ENCODE measurements around the gene ZNF846. TPM values are rescaled to one million over a fixed set of nuclear protein-coding genes. Genes with fewer than 3 reads are reported as not detected.
A peak's percentile ranks its signal among the peaks of the same experiment; 100 is the strongest.

Gene ZNF846
- total and polyA plus RNA-seq, 12 donors, result 5.2 to 24.8 (median 9.0) TPM

- TF ChIP-seq POLR2A (IDR thresholded peaks at IDR 0.05) (no peak), CTCF (IDR thresholded peaks at IDR 0.05) (no peak)
- intact Hi-C loops (cut with DNase I), result no loop called here
- Histone ChIP-seq H3K4me3 (no peak overlapping the region), H3K9me3 (replicated peaks in 1 of 3) (peaks cover 0 to 12% (median 0%) of the 10 kb centered on the region in 3 donors), H3K27me3 (no peaks in the 10 kb centered on the region), H3K4me1 (replicated peaks in 1 of 2) (no peaks in the 10 kb centered on the region), H3K36me3 (replicated peaks in 1 of 2) (no peaks in the 10 kb centered on the region), H3K27ac (no peak overlapping the region)
- DNase-seq, result no peak
- WGBS, 4 donors, result 76 to 86% (median 85%) methylated on average over 4 of the region's 4 CpGs
These were observed 44.4 kb downstream of the ZNF846 start for GRCh38 chr19:9724157-9724556.

GRCh38 chr19:9721861-9722260 is 46.7 kb downstream of the ZNF846 start:
- DNase-seq, result no peak
- Histone ChIP-seq H3K4me3 (no peak overlapping the region), H3K27ac (peak overlapping the region in 2 of 5 donors; percentile 13 to 53), H3K36me3 (replicated peaks in 1 of 2) (no peaks in the 10 kb centered on the region), H3K27me3 (no peaks in the 10 kb centered on the region), H3K4me1 (replicated peaks in 1 of 2) (no peaks in the 10 kb centered on the region), H3K9me3 (replicated peaks in 1 of 3) (peaks cover 0 to 12% (median 0%) of the 10 kb centered on the region in 3 donors)
- intact Hi-C loops (cut with DNase I), result no loop called here
- no peak for TF ChIP-seq POLR2A (IDR thresholded peaks at IDR 0.05)
- WGBS, 4 donors, result 31 to 48% (median 40%) methylated on average over 6 of the region's 6 CpGs

- intact Hi-C loops (cut with DNase I), result no loop called here
- H3K4me1 ChIP-seq (replicated peaks in 1 of 2), result no peaks in the 10 kb centered on the region
- TF ChIP-seq POLR2A (IDR thresholded peaks at IDR 0.05) (no peak), CTCF (IDR thresholded peaks at IDR 0.05) (no peak)
- H3K27me3 ChIP-seq, result no peaks in the 10 kb centered on the region
- no peak for DNase-seq
- WGBS, 4 donors, result 42 to 69% (median 56%) methylated on average over 2 to 4 of the region's 4 CpGs
- no peak overlapping the region for H3K27ac ChIP-seq
- H3K36me3 ChIP-seq (replicated peaks in 1 of 2), result no peaks in the 10 kb centered on the region
- H3K9me3 ChIP-seq (replicated peaks in 1 of 3), result peaks cover 0 to 12% (median 0%) of the 10 kb centered on the region in 3 donors
- H3K4me3 ChIP-seq, result no peak overlapping the region
These were observed 48.0 kb downstream of the ZNF846 start for GRCh38 chr19:9720541-9720940.

- no peaks in the 10 kb centered on the region for H3K36me3 ChIP-seq (replicated peaks in 1 of 2)
- intact Hi-C loops (cut with DNase I), result no loop called here
- no peaks in the 10 kb centered on the region for H3K27me3 ChIP-seq
- no peak overlapping the region for H3K27ac ChIP-seq
- no peaks in the 10 kb centered on the region for H3K4me1 ChIP-seq (replicated peaks in 1 of 2)
- H3K9me3 ChIP-seq (replicated peaks in 1 of 3), result peaks cover 0 to 8% (median 0%) of the 10 kb centered on the region in 3 donors
- TF ChIP-seq CTCF (IDR thresholded peaks at IDR 0.05) (no peak), POLR2A (IDR thresholded peaks at IDR 0.05) (no peak)
- H3K4me3 ChIP-seq, result no peak overlapping the region
- DNase-seq, result no peak
- WGBS, 4 donors, result 89 to 98% (median 92%) methylated on average over 3 of the region's 3 CpGs
These were observed 56.7 kb downstream of the ZNF846 start for GRCh38 chr19:9711815-9712214.

GRCh38 chr19:9709305-9709704 is 59.2 kb downstream of the ZNF846 start:
- Histone ChIP-seq H3K27me3 (no peaks in the 10 kb centered on the region), H3K27ac (peak overlapping the region in 2 of 5 donors; percentile 32 to 76)
- TF ChIP-seq CTCF (IDR thresholded peaks at IDR 0.05) (no peak), POLR2A (IDR thresholded peaks at IDR 0.05) (no peak)

More at GRCh38 chr19:9709305-9709704, 59.2 kb downstream of the ZNF846 start:
- 8 to 40% (median 27%) methylated on average over 1 of the region's 1 CpG for WGBS, 4 donors
- intact Hi-C loops (cut with DNase I), result no loop called here
- peaks cover 0 to 8% (median 0%) of the 10 kb centered on the region in 3 donors for H3K9me3 ChIP-seq (replicated peaks in 1 of 3)
- H3K4me3 ChIP-seq, result no peak overlapping the region
- H3K36me3 ChIP-seq (replicated peaks in 1 of 2), result no peaks in the 10 kb centered on the region
- H3K4me1 ChIP-seq (replicated peaks in 1 of 2), result no peaks in the 10 kb centered on the region
- DNase-seq, result peak in 4 of 7 donors; percentile 16 to 50 (median 28)
